Fibroblast of lung (primary cell): ENCODE data around the gene USP24. TPM values are rescaled to one million over a fixed set of nuclear protein-coding genes. Genes with fewer than 3 reads are reported as not detected.
"Not testable (repeated sequence)": the region's sequence is repeated elsewhere in the genome, so short reads cannot be mapped to it uniquely, and the experiment has no call there.

Source experiments
- DNase-seq, 2 donors: peaks; one replicate each; pipeline versions ENCODE4 v3.0.0 to v3.0.0-alpha.2; 2010; ENCODE audit warnings: low read depth in 2 of 2
- H2AFZ ChIP-seq: 2 replicates; pipeline ENCODE4 v1.5.1; 2012; ENCODE audit warnings: low read length, control low read depth, inconsistent platforms
- H3K27ac ChIP-seq: 2 replicates; pipeline ENCODE4 v1.5.1; 2011; ENCODE audit warnings: low read length, control low read depth; ENCODE audit not compliant: insufficient read depth
- H3K27me3 ChIP-seq: 2 replicates; pipeline ENCODE4 v1.5.1; 2011; ENCODE audit warnings: mild to moderate bottlenecking, low read length; ENCODE audit not compliant: control insufficient read depth, insufficient read depth
- H3K36me3 ChIP-seq: 2 replicates; pipeline ENCODE4 v1.5.1; 2011; ENCODE audit warnings: low read length; ENCODE audit not compliant: control insufficient read depth, insufficient read depth
- H3K4me1 ChIP-seq: 2 replicates; pipeline ENCODE4 v1.5.1; 2011; ENCODE audit warnings: low read length; ENCODE audit not compliant: control insufficient read depth, insufficient read depth; ENCODE audit errors: extremely low read depth
- H3K4me2 ChIP-seq: 2 replicates; pipeline ENCODE4 v1.5.1; 2011; ENCODE audit warnings: low read length, control low read depth; ENCODE audit not compliant: insufficient read depth; ENCODE audit errors: extremely low read depth
- H3K4me3 ChIP-seq, 4 experiments: fragments of 200-600 bp in 1 of 4; sonication (generic) in 1 of 4; replicated peaks in 1 of 4; 2 replicates each; pipeline ENCODE4 v1.5.1; 2011 to 2016; ENCODE audit warnings: low read length in 4 of 4, low read depth in 3 of 4, mild to moderate bottlenecking in 3 of 4, control low read depth in 2 of 4, inconsistent platforms in 1 of 4, mixed read lengths in 1 of 4; ENCODE audit not compliant: insufficient read depth in 1 of 4; ENCODE audit errors: control extremely low read depth in 1 of 4
- H3K79me2 ChIP-seq: 2 replicates; pipeline ENCODE4 v1.5.1; 2012; ENCODE audit warnings: mild to moderate bottlenecking, low read length, inconsistent platforms; ENCODE audit not compliant: control insufficient read depth, insufficient read depth
- H3K9ac ChIP-seq: 2 replicates; pipeline ENCODE4 v1.5.1; 2011; ENCODE audit warnings: mild to moderate bottlenecking, low read length, control low read depth; ENCODE audit not compliant: insufficient read depth
- H3K9me3 ChIP-seq: 2 replicates; pipeline ENCODE4 v1.5.1; 2012; ENCODE audit warnings: low read depth, low read length; ENCODE audit not compliant: control insufficient read depth, insufficient read depth
- H4K20me1 ChIP-seq: 2 replicates; pipeline ENCODE4 v1.5.1; 2011; ENCODE audit warnings: low read length; ENCODE audit not compliant: control insufficient read depth, insufficient read depth; ENCODE audit errors: extremely low read depth
- CTCF ChIP-seq, 2 donors: IDR thresholded peaks in 1 of 2; conservative IDR thresholded peaks in 1 of 2; 1 replicate in 1 of 2; 2 replicates in 1 of 2; pipeline ENCODE4 v1.5.1; 2011 to 2012; ENCODE audit warnings: low read length in 2 of 2, control low read depth in 1 of 2, inconsistent platforms in 1 of 2, low read depth in 1 of 2, mild to moderate bottlenecking in 1 of 2
- EZH2 ChIP-seq: IDR thresholded peaks from 2 replicates; pipeline ENCODE4 v1.5.1; 2012; ENCODE audit warnings: low read length, control low read depth, mild to moderate bottlenecking; ENCODE audit errors: missing control alignments
- polyA plus RNA-seq, 2 donors: library from polyadenylated mRNA; depleted of rRNA in 1 of 2; stranded (reverse) in 1 of 2; unstranded in 1 of 2; fragments of >200 nt; gene quantifications; 2 replicates each; pipeline ENCODE4 v1.2.1, GENCODE V29; 2011 to 2012; ENCODE audit warnings: missing spikeins in 1 of 2
- total RNA-seq: library from RNA; depleted of rRNA; stranded (reverse); fragments of >200 nt; gene quantifications from 2 replicates; pipeline ENCODE4 v1.2.1, GENCODE V29; 2014

Gene USP24
- total and polyA plus RNA-seq, 2 donors (not counting 1 experiment from before 2014, with no cell fraction given) = 16.4 to 63.9 TPM

GRCh38 chr1:55203064-55203463 lies 12.1 kb downstream of the USP24 start:
- TF ChIP-seq CTCF (conservative IDR thresholded peaks at IDR 0.05 in 1 of 2, IDR thresholded peaks at IDR 0.05 in 1 of 2; ENCODE audit: low read depth in 1 of 2, low read length in 2 of 2) = no peak
- no peak for TF ChIP-seq EZH2
- no peaks in the 10 kb centered on the region for H3K27me3 ChIP-seq
- no peak overlapping the region for H2AFZ ChIP-seq
- no peak for DNase-seq
- H3K9ac ChIP-seq = no peak overlapping the region
- H3K27ac ChIP-seq = no peak overlapping the region
- H3K36me3 ChIP-seq = no peaks in the 10 kb centered on the region
- peaks cover 6% of the 10 kb centered on the region for H3K4me1 ChIP-seq
- no peak overlapping the region for H3K4me2 ChIP-seq
- H3K4me3 ChIP-seq = no peak overlapping the region
- H4K20me1 ChIP-seq = no peaks in the 10 kb centered on the region
- peaks cover 67% of the 10 kb centered on the region for H3K79me2 ChIP-seq
- H3K9me3 ChIP-seq = no peaks in the 10 kb centered on the region

- Histone ChIP-seq H3K36me3 (no peaks in the 10 kb centered on the region), H3K4me2 (no peak overlapping the region), H2AFZ (no peak overlapping the region), H3K9ac (no peak overlapping the region), H3K27me3 (no peaks in the 10 kb centered on the region), H3K9me3 (no peaks in the 10 kb centered on the region), H3K27ac (no peak overlapping the region), H3K4me3 (no peak overlapping the region), H3K79me2 (peaks cover 58% of the 10 kb centered on the region), H3K4me1 (peaks cover 9% of the 10 kb centered on the region), H4K20me1 (no peaks in the 10 kb centered on the region)
- TF ChIP-seq CTCF (conservative IDR thresholded peaks at IDR 0.05 in 1 of 2, IDR thresholded peaks at IDR 0.05 in 1 of 2; ENCODE audit: low read depth in 1 of 2, low read length in 2 of 2) = no peak
- TF ChIP-seq EZH2 = no peak
- no peak for DNase-seq
These were observed 14.5 kb downstream of the USP24 start for GRCh38 chr1:55200667-55201066.

- H3K36me3 ChIP-seq, H4K20me1 ChIP-seq, H3K27me3 ChIP-seq, H3K9me3 ChIP-seq, H3K4me2 ChIP-seq, H3K4me1 ChIP-seq, H2AFZ ChIP-seq, DNase-seq, H3K9ac ChIP-seq, H3K27ac ChIP-seq, H3K4me3 ChIP-seq: not testable (repeated sequence)
- peaks cover 59% of the 10 kb centered on the region for H3K79me2 ChIP-seq
These were observed 15.4 kb downstream of the USP24 start for GRCh38 chr1:55199735-55200134.
